WTC11 (cell line): Measurements from ENCODE around the gene PC.

Source experiments
- GRHL2 ChIP-seq: fragments of 250-450 bp; sonication (Bioruptor Pico); IDR thresholded peaks from 2 replicates; pipeline ENCODE4 v1.8.0; 2022; ENCODE audit warnings: mild to moderate bottlenecking, moderate library complexity; ENCODE audit not compliant: insufficient replicate concordance, severe bottlenecking
- ZBTB21 ChIP-seq: sonication (generic); formaldehyde crosslinking; IDR thresholded peaks from 2 replicates; pipeline ENCODE4 v1.8.1; 2023; ENCODE audit warnings: mild to moderate bottlenecking, missing genetic modification reagents, borderline replicate concordance
- TF ChIP-seq, protein P1 (sequence below): fragments of 200-600 bp; IDR thresholded peaks from 2 replicates; pipeline ENCODE4 v1.8.0; 2022; ENCODE audit warnings: antibody characterized with exemption
- TF ChIP-seq, protein P2 (sequence below): sonication (generic); formaldehyde crosslinking; IDR thresholded peaks from 2 replicates; pipeline ENCODE4 v1.8.1; 2022; ENCODE audit warnings: mild to moderate bottlenecking, moderate library complexity, missing genetic modification reagents

DNA sequence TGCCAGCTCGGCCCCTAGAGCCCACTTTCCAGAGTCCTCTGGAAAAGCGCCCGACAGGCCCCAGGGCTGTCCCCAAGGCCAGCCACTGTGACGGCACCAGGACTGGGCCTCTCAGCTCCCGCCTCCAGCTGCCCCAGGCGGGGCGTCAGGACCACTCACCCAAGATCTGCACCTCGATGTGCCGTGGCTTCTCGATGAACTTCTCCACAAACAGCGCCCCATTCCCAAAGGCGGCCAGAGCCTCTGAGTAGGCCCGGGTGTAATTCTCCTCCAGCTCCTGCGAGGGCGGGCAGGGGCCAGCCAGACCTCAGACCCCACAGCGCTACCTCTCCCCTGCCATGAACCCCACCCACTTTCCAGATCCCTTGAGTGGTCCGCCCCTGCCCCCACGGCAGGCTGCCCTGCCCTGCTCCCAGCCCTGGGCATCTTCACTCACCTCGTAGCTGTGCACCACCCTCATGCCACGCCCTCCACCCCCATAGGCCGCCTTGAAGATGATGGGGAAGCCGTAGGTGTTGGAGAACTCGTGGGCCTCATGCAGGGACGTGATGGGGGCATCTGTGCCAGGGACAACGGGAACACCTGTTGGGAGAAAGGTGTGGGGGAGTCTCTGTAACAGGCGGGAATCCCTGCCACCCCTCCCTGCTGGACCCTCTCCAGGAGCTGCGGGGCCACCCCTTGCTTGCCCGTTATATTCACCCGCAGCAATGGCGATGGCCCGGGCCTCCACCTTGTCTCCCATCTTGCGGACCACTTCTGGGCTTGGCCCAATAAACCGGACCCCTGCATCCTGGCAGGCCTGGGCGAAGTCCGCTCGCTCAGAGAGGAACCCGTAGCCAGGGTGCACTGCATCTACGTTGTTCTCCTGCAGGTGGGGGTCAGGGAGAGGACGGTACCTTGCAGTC, 87.3 kb downstream of the PC start:
- TF ChIP-seq, protein P1, sequence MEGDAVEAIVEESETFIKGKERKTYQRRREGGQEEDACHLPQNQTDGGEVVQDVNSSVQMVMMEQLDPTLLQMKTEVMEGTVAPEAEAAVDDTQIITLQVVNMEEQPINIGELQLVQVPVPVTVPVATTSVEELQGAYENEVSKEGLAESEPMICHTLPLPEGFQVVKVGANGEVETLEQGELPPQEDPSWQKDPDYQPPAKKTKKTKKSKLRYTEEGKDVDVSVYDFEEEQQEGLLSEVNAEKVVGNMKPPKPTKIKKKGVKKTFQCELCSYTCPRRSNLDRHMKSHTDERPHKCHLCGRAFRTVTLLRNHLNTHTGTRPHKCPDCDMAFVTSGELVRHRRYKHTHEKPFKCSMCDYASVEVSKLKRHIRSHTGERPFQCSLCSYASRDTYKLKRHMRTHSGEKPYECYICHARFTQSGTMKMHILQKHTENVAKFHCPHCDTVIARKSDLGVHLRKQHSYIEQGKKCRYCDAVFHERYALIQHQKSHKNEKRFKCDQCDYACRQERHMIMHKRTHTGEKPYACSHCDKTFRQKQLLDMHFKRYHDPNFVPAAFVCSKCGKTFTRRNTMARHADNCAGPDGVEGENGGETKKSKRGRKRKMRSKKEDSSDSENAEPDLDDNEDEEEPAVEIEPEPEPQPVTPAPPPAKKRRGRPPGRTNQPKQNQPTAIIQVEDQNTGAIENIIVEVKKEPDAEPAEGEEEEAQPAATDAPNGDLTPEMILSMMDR = no peak
- TF ChIP-seq, protein P2, sequence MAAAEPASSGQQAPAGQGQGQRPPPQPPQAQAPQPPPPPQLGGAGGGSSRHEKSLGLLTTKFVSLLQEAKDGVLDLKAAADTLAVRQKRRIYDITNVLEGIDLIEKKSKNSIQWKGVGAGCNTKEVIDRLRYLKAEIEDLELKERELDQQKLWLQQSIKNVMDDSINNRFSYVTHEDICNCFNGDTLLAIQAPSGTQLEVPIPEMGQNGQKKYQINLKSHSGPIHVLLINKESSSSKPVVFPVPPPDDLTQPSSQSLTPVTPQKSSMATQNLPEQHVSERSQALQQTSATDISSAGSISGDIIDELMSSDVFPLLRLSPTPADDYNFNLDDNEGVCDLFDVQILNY (CRISPR knock-in tag) = no peak
- TF ChIP-seq GRHL2 = no peak
- TF ChIP-seq ZBTB21 (CRISPR knock-in tag) = no peak
